LNCAP (cell line): ENCODE measurements around the gene TMEM178A.

Source experiments
- TF ChIP-seq, protein P1 (sequence below): fragments of 450-650 bp; IDR thresholded peaks from 2 replicates; pipeline ENCODE4 v1.5.1; 2017; ENCODE audit warnings: mild to moderate bottlenecking

Gene TMEM178A

GRCh38 chr2:39718483-39718882 lies 52.8 kb downstream of the TMEM178A start:
- TF ChIP-seq, protein P1, sequence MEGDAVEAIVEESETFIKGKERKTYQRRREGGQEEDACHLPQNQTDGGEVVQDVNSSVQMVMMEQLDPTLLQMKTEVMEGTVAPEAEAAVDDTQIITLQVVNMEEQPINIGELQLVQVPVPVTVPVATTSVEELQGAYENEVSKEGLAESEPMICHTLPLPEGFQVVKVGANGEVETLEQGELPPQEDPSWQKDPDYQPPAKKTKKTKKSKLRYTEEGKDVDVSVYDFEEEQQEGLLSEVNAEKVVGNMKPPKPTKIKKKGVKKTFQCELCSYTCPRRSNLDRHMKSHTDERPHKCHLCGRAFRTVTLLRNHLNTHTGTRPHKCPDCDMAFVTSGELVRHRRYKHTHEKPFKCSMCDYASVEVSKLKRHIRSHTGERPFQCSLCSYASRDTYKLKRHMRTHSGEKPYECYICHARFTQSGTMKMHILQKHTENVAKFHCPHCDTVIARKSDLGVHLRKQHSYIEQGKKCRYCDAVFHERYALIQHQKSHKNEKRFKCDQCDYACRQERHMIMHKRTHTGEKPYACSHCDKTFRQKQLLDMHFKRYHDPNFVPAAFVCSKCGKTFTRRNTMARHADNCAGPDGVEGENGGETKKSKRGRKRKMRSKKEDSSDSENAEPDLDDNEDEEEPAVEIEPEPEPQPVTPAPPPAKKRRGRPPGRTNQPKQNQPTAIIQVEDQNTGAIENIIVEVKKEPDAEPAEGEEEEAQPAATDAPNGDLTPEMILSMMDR, result no peak

GRCh38 chr2:39719317-39719716 lies 53.6 kb downstream of the TMEM178A start:
- TF ChIP-seq, protein P1, result no peak

DNA sequence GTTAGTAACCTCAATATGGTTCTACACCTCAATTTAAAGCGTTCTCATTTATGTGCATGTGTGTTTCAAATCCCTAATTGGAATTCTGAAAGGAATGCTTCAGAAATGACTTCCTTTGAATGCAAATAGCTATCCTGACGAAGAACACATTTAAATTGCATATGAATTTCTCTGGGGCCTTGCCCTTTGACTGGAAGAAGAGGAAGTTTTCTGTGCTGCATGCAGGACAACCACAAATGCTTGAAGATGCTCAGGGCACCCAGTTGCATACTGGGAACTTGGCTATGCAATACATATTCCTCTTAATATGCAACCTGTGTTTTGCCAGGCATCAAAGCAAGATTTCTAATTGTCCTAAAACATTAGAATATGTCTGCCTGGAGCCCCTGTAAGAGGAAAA lies 55.3 kb downstream of the TMEM178A start:
- TF ChIP-seq, protein P1, result no peak

DNA sequence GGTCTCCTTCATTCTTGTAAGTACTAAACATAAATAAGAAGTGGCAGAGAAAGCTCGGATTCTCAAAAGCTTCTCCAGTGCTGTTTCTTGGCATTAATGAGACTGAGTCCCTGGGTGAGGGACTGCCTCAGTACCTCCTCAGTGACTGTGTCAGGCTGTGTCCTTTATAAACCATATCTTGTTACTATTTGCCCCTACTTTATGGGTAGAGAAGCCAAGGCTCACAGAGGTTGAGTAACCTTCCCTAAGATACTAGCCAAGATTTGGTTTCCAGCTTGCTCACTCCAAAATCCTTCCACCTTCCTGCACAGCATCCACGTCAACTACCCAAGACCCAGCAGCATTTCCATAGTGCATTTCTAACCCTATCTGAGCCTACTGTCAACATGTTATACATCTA lies 57.8 kb downstream of the TMEM178A start:
- TF ChIP-seq, protein P1, result no peak

DNA sequence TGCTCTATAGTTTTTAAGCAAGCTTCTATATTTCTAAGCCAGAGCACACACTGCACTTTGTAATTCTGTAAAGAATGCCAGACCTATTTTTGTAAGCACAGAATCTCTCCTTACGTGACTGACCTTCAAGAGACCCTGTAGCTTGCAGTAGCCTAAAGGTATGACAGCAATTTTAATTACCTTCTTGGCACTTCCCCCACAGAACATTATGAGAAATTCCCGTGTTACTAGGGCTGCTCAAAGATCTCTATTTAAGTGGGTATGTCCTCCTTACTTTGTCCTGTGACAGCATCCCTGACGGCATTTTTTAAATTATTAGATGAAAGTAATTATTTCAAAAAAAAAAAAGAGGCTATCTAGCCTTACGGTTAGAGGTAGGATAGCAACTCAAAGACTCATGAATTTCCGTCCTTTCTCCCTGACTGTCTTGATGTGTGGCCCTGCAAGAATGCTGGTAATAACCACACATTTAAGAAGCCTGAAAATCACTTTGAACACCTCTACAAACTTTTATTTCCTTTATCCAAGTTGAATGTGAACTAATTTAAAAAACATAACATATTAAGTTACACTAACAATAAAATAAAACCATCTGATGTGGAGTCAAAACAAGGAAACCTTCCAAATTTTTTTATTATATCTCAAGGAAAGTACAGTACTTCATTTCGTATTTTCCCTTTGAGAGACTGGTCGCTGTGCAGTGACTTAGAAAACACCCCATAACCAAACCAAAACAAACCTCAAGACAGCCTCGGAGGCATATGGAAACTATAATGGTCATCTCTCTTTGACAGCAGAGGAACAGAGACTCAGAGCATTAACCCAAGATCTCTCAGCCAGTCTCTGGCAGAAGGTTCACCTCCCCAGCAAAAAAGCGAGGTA lies 58.5 kb downstream of the TMEM178A start:
- TF ChIP-seq, protein P1, result no peak

DNA sequence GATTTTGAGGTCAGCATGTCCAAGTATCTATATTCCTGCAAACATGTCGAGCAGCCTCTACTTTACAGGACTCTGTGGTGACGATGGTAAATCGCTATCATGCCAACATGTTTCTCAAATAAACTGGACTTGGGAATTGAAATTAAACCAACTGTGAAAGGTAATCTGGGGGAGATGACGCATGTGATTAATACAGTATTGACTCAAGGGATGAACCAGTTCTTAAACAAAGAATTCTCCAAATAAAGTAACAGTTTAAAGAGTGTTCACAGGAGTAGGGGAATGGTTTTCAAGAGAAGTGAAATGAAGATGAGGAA lies 59.1 kb downstream of the TMEM178A start:
- TF ChIP-seq, protein P1, result no peak

DNA sequence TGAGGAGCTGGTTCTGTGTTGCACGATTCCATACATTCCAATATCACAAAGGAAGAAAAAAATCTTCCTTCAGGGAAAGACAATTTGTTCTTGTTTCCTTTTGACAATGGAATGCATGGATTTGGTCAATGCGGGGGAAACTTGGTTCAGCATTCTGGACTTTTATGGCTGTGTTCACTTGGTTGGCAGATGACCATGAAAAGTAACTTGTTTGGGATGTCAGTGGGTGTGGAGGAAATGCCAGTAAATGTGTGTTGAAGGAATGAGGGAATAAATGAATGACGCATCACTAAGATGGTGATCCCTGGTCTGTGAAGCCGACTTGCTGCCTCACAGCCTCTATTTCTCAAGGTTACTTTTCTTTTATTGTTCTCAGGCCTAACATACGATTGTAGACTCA lies 59.7 kb downstream of the TMEM178A start:
- TF ChIP-seq, protein P1, result no peak
